IMR-90 (cell line): ENCODE data around the gene TBC1D22B. TPM values are rescaled to one million over a fixed set of nuclear protein-coding genes. Genes with fewer than 3 reads are reported as not detected.
A peak's percentile ranks its signal among the peaks of the same experiment; 100 is the strongest.

ENCODE experiments used
- ATAC-seq: fragments of 200-7000 bp; cut with Tn5 transposase; 2 replicates; pipeline ENCODE4 v1.9.1; 2020; ENCODE audit warnings: low read depth, mild to moderate bottlenecking, moderate library complexity
- BruUV-seq: library from RNA; stranded (reverse); fragments of 400-500 nt; replicated peaks from 2 replicates; lab custom pipeline; 2021; lab: Mats Ljungman, UMichigan
- CTCF ChIA-PET: fragments of 300-600 bp; formaldehyde crosslinking; extraction: SDS; loops from one replicate; lab custom pipeline; 2021; ENCODE audit warnings: antibody characterized with exemption; lab: Yijun Ruan, JAX
- POLR2A ChIA-PET: fragments of 300-600 bp; sonication (Branson Sonifier 250); formaldehyde crosslinking; loops from one replicate; lab custom pipeline; 2022; ENCODE audit warnings: antibody characterized with exemption; ENCODE audit not compliant: unreplicated experiment; lab: Charles Lee
- DNase-seq: peaks from one replicate; pipeline ENCODE4 v3.0.0; 2013
- H2AFZ ChIP-seq: replicated peaks from 2 replicates; pipeline ENCODE3; 2013; ENCODE audit warnings: low read length, mild to moderate bottlenecking; ENCODE audit not compliant: poor library complexity
- H2AK5ac ChIP-seq: 2 replicates; pipeline ENCODE4 v1.6.1; 2013; ENCODE audit warnings: low read depth, low read length, inconsistent platforms
- H2AK9ac ChIP-seq: replicated peaks from 2 replicates; pipeline ENCODE3; 2013; ENCODE audit warnings: mild to moderate bottlenecking, low read depth, low read length, moderate library complexity; ENCODE audit not compliant: poor library complexity
- H2BK120ac ChIP-seq: 2 replicates; pipeline ENCODE4 v1.6.1; 2013; ENCODE audit warnings: low read depth, low read length, inconsistent platforms
- H2BK15ac ChIP-seq: 3 replicates; pipeline ENCODE4 v1.6.1; 2013; ENCODE audit warnings: low read depth, low read length, inconsistent platforms
- H2BK20ac ChIP-seq: 2 replicates; pipeline ENCODE4 v1.6.1; 2013; ENCODE audit warnings: low read depth, mild to moderate bottlenecking, inconsistent platforms, low read length, moderate library complexity
- H2BK5ac ChIP-seq: 2 replicates; pipeline ENCODE4 v1.6.1; 2013; ENCODE audit warnings: mild to moderate bottlenecking, low read depth, low read length, inconsistent platforms; ENCODE audit not compliant: poor library complexity, severe bottlenecking
- H3K14ac ChIP-seq: replicated peaks from 2 replicates; pipeline ENCODE4 v1.6.1; 2013; ENCODE audit warnings: low read depth, low read length, inconsistent platforms
- H3K18ac ChIP-seq: 2 replicates; pipeline ENCODE4 v1.6.1; 2013; ENCODE audit warnings: low read depth, low read length, control low read depth
- H3K23ac ChIP-seq: 2 replicates; pipeline ENCODE4 v1.6.1; 2013; ENCODE audit warnings: low read depth, low read length, inconsistent platforms
- H3K27ac ChIP-seq: 2 replicates; pipeline ENCODE4 v1.5.1; 2013; ENCODE audit warnings: mild to moderate bottlenecking, control low read depth, low read length; ENCODE audit not compliant: insufficient read depth
- H3K27me3 ChIP-seq: 2 replicates; pipeline ENCODE4 v1.6.1; 2013; ENCODE audit warnings: low read length; ENCODE audit not compliant: control insufficient read depth, insufficient read depth
- H3K36me3 ChIP-seq: 2 replicates; pipeline ENCODE4 v1.6.1; 2013; ENCODE audit warnings: low read length, mixed read lengths; ENCODE audit not compliant: control insufficient read depth, insufficient read depth
- H3K4ac ChIP-seq: 2 replicates; pipeline ENCODE4 v1.6.1; 2013; ENCODE audit warnings: low read depth, low read length, inconsistent platforms
- H3K4me1 ChIP-seq: 2 replicates; pipeline ENCODE4 v1.6.1; 2013; ENCODE audit warnings: low read length, mixed read lengths; ENCODE audit not compliant: control insufficient read depth, insufficient read depth
- H3K4me2 ChIP-seq: 2 replicates; pipeline ENCODE4 v1.6.1; 2013; ENCODE audit warnings: low read depth, mild to moderate bottlenecking, control low read depth, low read length, moderate library complexity
- H3K4me3 ChIP-seq: 2 replicates; pipeline ENCODE4 v1.5.1; 2013; ENCODE audit warnings: low read depth, mild to moderate bottlenecking, control low read depth, low read length, moderate library complexity; ENCODE audit not compliant: insufficient read depth
- H3K56ac ChIP-seq: 2 replicates; pipeline ENCODE4 v1.6.1; 2013; ENCODE audit warnings: low read length, inconsistent platforms; ENCODE audit not compliant: insufficient read depth; ENCODE audit errors: extremely low read depth
- H3K79me1 ChIP-seq, 2 experiments: 2 replicates each; pipeline ENCODE4 v1.6.1; 2013; ENCODE audit warnings: low read length in 2 of 2, inconsistent platforms in 1 of 2, low read depth in 1 of 2
- H3K9ac ChIP-seq: 2 replicates; pipeline ENCODE4 v1.6.1; 2013; ENCODE audit warnings: low read depth, low read length, control low read depth
- H3K9me1 ChIP-seq: 2 replicates; pipeline ENCODE4 v1.6.1; 2013; ENCODE audit warnings: low read length, inconsistent platforms; ENCODE audit not compliant: insufficient read depth
- H3K9me3 ChIP-seq: 2 replicates; pipeline ENCODE4 v1.6.1; 2013; ENCODE audit warnings: low read length; ENCODE audit not compliant: control insufficient read depth, insufficient read depth
- H4K20me1 ChIP-seq: 2 replicates; pipeline ENCODE4 v1.6.1; 2013; ENCODE audit warnings: low read length, inconsistent platforms; ENCODE audit not compliant: insufficient read depth
- H4K5ac ChIP-seq: 2 replicates; pipeline ENCODE4 v1.6.1; 2013; ENCODE audit warnings: mild to moderate bottlenecking, low read depth, low read length, control low read depth
- H4K8ac ChIP-seq, 2 experiments: 2 replicates each; pipeline ENCODE4 v1.6.1; 2013; ENCODE audit warnings: low read depth in 2 of 2, low read length in 2 of 2, control low read depth in 1 of 2, inconsistent platforms in 1 of 2
- H4K91ac ChIP-seq: 2 replicates; pipeline ENCODE4 v1.6.1; 2013; ENCODE audit warnings: low read depth, low read length, inconsistent platforms; ENCODE audit not compliant: insufficient read depth
- RCOR1 ChIP-seq: IDR thresholded peaks from 2 replicates; pipeline ENCODE4 v1.6.1; 2012; ENCODE audit warnings: mild to moderate bottlenecking, low read length, improper control_type of control experiment; ENCODE audit not compliant: insufficient replicate concordance
- WGBS, 2 experiments: methylation state at CpG; one replicate each; pipeline versions ENCODE4 v1.1.5 to v1.1.7; 2013; ENCODE audit warnings: missing lambda C conversion rate in 2 of 2; ENCODE audit not compliant: insufficient read length in 1 of 2; ENCODE audit errors: extremely low coverage in 2 of 2; 5-methylcytosine and 5-hydroxymethylcytosine counted together
- dilution Hi-C: fragments of 300-500 bp; cut with HindIII; formaldehyde crosslinking; loops from one replicate; pipeline ENCODE4 v1.14.3; 2018; ENCODE audit warnings: low sequenced_read_pairs; ENCODE audit not compliant: unreplicated experiment
- in situ Hi-C: fragments of 300-500 bp; cut with MboI; formaldehyde crosslinking; loops from 3 replicates; pipeline ENCODE4 v1.14.3; 2019; ENCODE audit warnings: low sequenced_read_pairs, inconsistent platforms, mixed read lengths
- intact Hi-C: fragments of 100-400 bp; cut with micrococcal nuclease; formaldehyde crosslinking; loops from 2 replicates; pipeline ENCODE4 v1.10.0; 2022
- polyA plus RNA-seq, 3 experiments: library from polyadenylated mRNA; depleted of rRNA; stranded (reverse); fragments of >200 nt; gene quantifications; 2 replicates each; pipeline ENCODE4 v1.2.3, GENCODE V29; 2012; ENCODE audit warnings: low replicate concordance in 1 of 3
- total RNA-seq: library from RNA; depleted of rRNA; stranded (reverse); fragments of >200 nt; gene quantifications from 2 replicates; pipeline ENCODE4 v1.2.3, GENCODE V29; 2012

TBC1D22B gene
- total and polyA plus RNA-seq, 2 of the 4 experiments (the other 2 are of a cell fraction): 6.6 to 7.5 TPM

DNA sequence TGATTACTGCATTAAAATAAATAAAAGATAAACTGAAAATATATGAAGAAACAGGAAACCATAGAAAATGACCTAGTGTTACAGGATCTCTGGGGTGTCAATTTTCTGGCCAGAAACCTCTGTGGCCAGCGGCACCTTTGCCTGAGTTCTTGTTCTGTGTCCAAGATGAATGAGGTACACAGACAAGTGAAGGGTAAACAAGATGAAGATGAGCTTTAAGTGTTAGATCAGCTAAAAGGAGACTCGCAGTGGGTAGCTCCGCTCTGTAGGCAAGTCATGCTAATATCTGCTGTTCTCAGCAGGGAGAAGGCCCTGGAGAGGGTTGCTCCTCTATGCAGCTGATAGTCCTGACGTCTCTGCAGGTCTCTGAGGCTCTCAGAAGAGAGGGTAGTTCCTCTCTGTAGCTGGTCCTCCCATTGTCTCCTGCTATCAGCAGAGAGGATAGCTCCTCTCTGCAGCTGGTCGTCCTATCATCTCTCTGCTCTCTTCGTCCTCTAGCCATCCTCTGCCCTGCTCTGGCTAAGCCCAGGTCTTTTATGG is 35.9 kb upstream of the TBC1D22B start:
- intact Hi-C loops (loop anchor here (1.0 kb wide), 1 partner anchor 37 kb away; the partner anchor contains the start of gene TMEM217), dilution Hi-C loops (no loop called here), in situ Hi-C loops (no loop called here)
- H4K91ac ChIP-seq: peak overlapping the region; percentile 39; the same call in 1 of the 2 replicates
- no peaks in the 10 kb centered on the region for H4K20me1 ChIP-seq
- 0 out of 2 replicates have a peak, but pooled peaks cover 2% of the 10 kb centered on the region for H3K4me1 ChIP-seq
- H3K27ac ChIP-seq: 0 out of 2 replicates have a peak overlapping the region, but pooled peaks have one; percentile 1
- H4K8ac ChIP-seq: peak overlapping the region; percentile 35 to 53; a peak in 3 of 4 replicates
- no peaks in the 10 kb centered on the region for H3K27me3 ChIP-seq
- DNase-seq (no peak), ATAC-seq (no peak; the same call in 1 of the 2 replicates)
- H2AK5ac ChIP-seq: no peak overlapping the region
- H3K4ac ChIP-seq: peak overlapping the region; percentile 28
- WGBS, 2 experiments: 80% methylated on average over 1 of the region's 6 CpGs; no CpG with 5 or more reads in 1 of the 2 experiments
- TF ChIP-seq RCOR1: no peak
- no TSS peak for BruUV-seq
- peak overlapping the region; percentile 3; the same call in 1 of the 2 replicates for H3K4me2 ChIP-seq
- ChIA-PET POLR2A (interaction anchor here (0.6 kb wide), 1 partner anchor 18 kb away, joined by 15 read pairs; no protein-coding TSS in a partner anchor), CTCF (no interaction called here)
- no peak overlapping the region; the same call in 1 of the 2 replicates for H2BK120ac ChIP-seq
- H3K9me1 ChIP-seq: peaks cover 5% of the 10 kb centered on the region; the same call in 1 of the 2 replicates
- no peak overlapping the region for H3K4me3 ChIP-seq
- H4K5ac ChIP-seq: peak overlapping the region; percentile 11
- H3K18ac ChIP-seq: no peak overlapping the region; the same call in 1 of the 2 replicates
- no peaks in the 10 kb centered on the region for H3K79me1 ChIP-seq
- no peak overlapping the region for H2BK20ac ChIP-seq
- no peak overlapping the region for H2AK9ac ChIP-seq
- H2BK5ac ChIP-seq: no peak overlapping the region
- no peak overlapping the region for H2BK15ac ChIP-seq
- H3K9ac ChIP-seq: no peak overlapping the region
- H3K14ac ChIP-seq: peak overlapping the region; percentile 12; the same call in 1 of the 2 replicates
- H3K9me3 ChIP-seq: no peaks in the 10 kb centered on the region
- H3K56ac ChIP-seq: no peak overlapping the region
- peak overlapping the region; percentile 5; the same call in 1 of the 2 replicates for H3K23ac ChIP-seq
- H3K36me3 ChIP-seq: no peaks in the 10 kb centered on the region
- peak overlapping the region; percentile 96 for H2AFZ ChIP-seq
